ENCODE results near the gene CHRM2.

- TF ChIP-seq CTCF (IDR thresholded peaks at IDR 0.05; ENCODE audit: insufficient read depth, low read length) (no peak), REST (IDR thresholded peaks at IDR 0.05; ENCODE audit: insufficient replicate concordance, low read depth) (peak; percentile 97), POLR2AphosphoS5 (IDR thresholded peaks at IDR 0.05; ENCODE audit: low read depth) (no peak), GABPA (IDR thresholded peaks at IDR 0.05; ENCODE audit: low read depth) (no peak), SPI1 (IDR thresholded peaks at IDR 0.05; ENCODE audit: borderline replicate concordance, low read depth) (no peak)
These were observed 10.9 kb upstream of the CHRM2 start for GRCh38 chr7:136857573-136857972.

All from HL-60 (cell line).